ENCODE data around the gene ZXDC. TPM values are rescaled to one million over a fixed set of nuclear protein-coding genes. Genes with fewer than 3 reads are reported as not detected.

ZXDC gene
- total RNA-seq, 1 experiment from 2014 or later, result 33.3 TPM

- POLR2A ChIA-PET, result no interaction called here
- CTCF ChIA-PET, result no interaction called here
- Histone ChIP-seq H3K4me1 (ENCODE audit: control insufficient read depth, insufficient read depth, low read length) (no peaks in the 10 kb centered on the region), H3K36me3 (ENCODE audit: control insufficient read depth, insufficient read depth, low read length) (0 out of 2 replicates have a peak, but pooled peaks cover 2% of the 10 kb centered on the region), H3K4me3 (ENCODE audit: low read depth in 2 of 2, low read length in 2 of 2) (no peak overlapping the region), H3K27me3 (ENCODE audit: control insufficient read depth, insufficient read depth, low read length) (no peaks in the 10 kb centered on the region), H3K9me3 (ENCODE audit: control insufficient read depth, insufficient read depth, low read depth, low read length) (no peaks in the 10 kb centered on the region), H3K27ac (ENCODE audit: low read length) (no peak overlapping the region)
- TF ChIP-seq REST (IDR thresholded peaks at IDR 0.05; ENCODE audit: insufficient read depth in 1 of 2, low read depth in 2 of 2, low read length in 1 of 2), result no peak
- TF ChIP-seq SIN3A (IDR thresholded peaks at IDR 0.05; ENCODE audit: borderline replicate concordance, insufficient read depth, low read depth, low read length), result no peak
- TF ChIP-seq TCF7L2 (IDR thresholded peaks at IDR 0.05; ENCODE audit: low read depth, low read length), result no peak
- TF ChIP-seq, protein P1, sequence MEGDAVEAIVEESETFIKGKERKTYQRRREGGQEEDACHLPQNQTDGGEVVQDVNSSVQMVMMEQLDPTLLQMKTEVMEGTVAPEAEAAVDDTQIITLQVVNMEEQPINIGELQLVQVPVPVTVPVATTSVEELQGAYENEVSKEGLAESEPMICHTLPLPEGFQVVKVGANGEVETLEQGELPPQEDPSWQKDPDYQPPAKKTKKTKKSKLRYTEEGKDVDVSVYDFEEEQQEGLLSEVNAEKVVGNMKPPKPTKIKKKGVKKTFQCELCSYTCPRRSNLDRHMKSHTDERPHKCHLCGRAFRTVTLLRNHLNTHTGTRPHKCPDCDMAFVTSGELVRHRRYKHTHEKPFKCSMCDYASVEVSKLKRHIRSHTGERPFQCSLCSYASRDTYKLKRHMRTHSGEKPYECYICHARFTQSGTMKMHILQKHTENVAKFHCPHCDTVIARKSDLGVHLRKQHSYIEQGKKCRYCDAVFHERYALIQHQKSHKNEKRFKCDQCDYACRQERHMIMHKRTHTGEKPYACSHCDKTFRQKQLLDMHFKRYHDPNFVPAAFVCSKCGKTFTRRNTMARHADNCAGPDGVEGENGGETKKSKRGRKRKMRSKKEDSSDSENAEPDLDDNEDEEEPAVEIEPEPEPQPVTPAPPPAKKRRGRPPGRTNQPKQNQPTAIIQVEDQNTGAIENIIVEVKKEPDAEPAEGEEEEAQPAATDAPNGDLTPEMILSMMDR (IDR thresholded peaks at IDR 0.05), result no peak
- TF ChIP-seq POLR2AphosphoS5 (IDR thresholded peaks at IDR 0.05; ENCODE audit: low read depth, low read length), result no peak
- ATAC-seq (no peak), DNase-seq (ENCODE audit: low read depth, low spot score) (no peak)
- in situ Hi-C loops (cut with HindIII; ENCODE audit: low pct_unique_long_range_greater_than_20kb, low sequenced_read_pairs), result no loop called here
- intact Hi-C loops (cut with micrococcal nuclease; ENCODE audit: unreplicated experiment), result no loop called here
- BruUV-seq (replicated peaks), result no TSS peak
These were observed 29.4 kb downstream of the ZXDC start for GRCh38 chr3:126446301-126446700.

DNA sequence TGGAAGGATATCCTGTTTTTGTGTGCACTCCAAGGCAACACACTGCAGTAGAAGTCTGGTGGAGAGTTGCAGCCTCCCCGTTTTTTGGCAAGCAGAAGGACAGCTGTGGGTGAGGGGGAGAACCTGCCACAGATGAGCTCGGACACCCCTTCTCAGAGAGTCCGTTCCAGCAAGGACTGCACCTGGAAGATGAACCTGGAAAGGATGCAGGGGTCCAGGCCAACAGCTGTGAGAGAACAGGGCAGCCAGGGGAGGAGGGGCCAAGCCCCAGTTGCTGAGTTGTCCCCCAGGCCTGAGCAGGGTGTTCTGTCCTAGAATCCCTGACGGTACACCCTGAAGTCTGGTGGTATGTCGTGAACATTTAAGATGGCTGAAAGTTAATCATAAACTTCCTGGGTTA, 30.2 kb downstream of the ZXDC start:
- no peak for DNase-seq (ENCODE audit: low read depth, low spot score)
- H3K36me3 ChIP-seq (ENCODE audit: control insufficient read depth, insufficient read depth, low read length), result 0 out of 2 replicates have a peak, but pooled peaks cover 2% of the 10 kb centered on the region
- no peak for ATAC-seq
- H3K27ac ChIP-seq (ENCODE audit: low read length), result no peak overlapping the region
- no peak overlapping the region for H3K4me3 ChIP-seq (ENCODE audit: low read depth in 2 of 2, low read length in 2 of 2)
- H3K4me1 ChIP-seq (ENCODE audit: control insufficient read depth, insufficient read depth, low read length), result no peaks in the 10 kb centered on the region
- CTCF ChIA-PET, result no interaction called here
- intact Hi-C loops (cut with micrococcal nuclease; ENCODE audit: unreplicated experiment) (no loop called here), in situ Hi-C loops (cut with HindIII; ENCODE audit: low pct_unique_long_range_greater_than_20kb, low sequenced_read_pairs) (no loop called here)
- POLR2A ChIA-PET, result no interaction called here
- TF ChIP-seq POLR2AphosphoS5 (IDR thresholded peaks at IDR 0.05; ENCODE audit: low read depth, low read length), result no peak
- TF ChIP-seq REST (IDR thresholded peaks at IDR 0.05; ENCODE audit: insufficient read depth in 1 of 2, low read depth in 2 of 2, low read length in 1 of 2), result no peak
- TF ChIP-seq, protein P1 (IDR thresholded peaks at IDR 0.05), result no peak
- no peak for TF ChIP-seq TCF7L2 (IDR thresholded peaks at IDR 0.05; ENCODE audit: low read depth, low read length)
- no peak for TF ChIP-seq SIN3A (IDR thresholded peaks at IDR 0.05; ENCODE audit: borderline replicate concordance, insufficient read depth, low read depth, low read length)
- no peaks in the 10 kb centered on the region for H3K9me3 ChIP-seq (ENCODE audit: control insufficient read depth, insufficient read depth, low read depth, low read length)
- H3K27me3 ChIP-seq (ENCODE audit: control insufficient read depth, insufficient read depth, low read length), result no peaks in the 10 kb centered on the region
- BruUV-seq (replicated peaks), result no TSS peak

All from Panc1 (cell line).